Keratinocyte (primary cell): ENCODE results near the gene CHRNB4.

ENCODE experiments used
- EZH2 ChIP-seq: IDR thresholded peaks from one replicate; pipeline ENCODE4 v1.6.1; 2012; ENCODE audit warnings: inconsistent platforms, mild to moderate bottlenecking, low read length, moderate library complexity
- TF ChIP-seq, protein P1 (sequence below), 3 experiments: IDR thresholded peaks in 1 of 3; conservative IDR thresholded peaks in 1 of 3; optimal IDR thresholded peaks in 1 of 3; 2 replicates in 2 of 3; 3 replicates in 1 of 3; pipeline versions ENCODE3 to v1.5.1; 2011; ENCODE audit warnings: low read length in 3 of 3, mild to moderate bottlenecking in 3 of 3, moderate library complexity in 2 of 3, control low read depth in 1 of 3, inconsistent platforms in 1 of 3; ENCODE audit not compliant: insufficient read depth in 2 of 3; ENCODE audit errors: extremely low read depth in 1 of 3

- TF ChIP-seq, protein P1, sequence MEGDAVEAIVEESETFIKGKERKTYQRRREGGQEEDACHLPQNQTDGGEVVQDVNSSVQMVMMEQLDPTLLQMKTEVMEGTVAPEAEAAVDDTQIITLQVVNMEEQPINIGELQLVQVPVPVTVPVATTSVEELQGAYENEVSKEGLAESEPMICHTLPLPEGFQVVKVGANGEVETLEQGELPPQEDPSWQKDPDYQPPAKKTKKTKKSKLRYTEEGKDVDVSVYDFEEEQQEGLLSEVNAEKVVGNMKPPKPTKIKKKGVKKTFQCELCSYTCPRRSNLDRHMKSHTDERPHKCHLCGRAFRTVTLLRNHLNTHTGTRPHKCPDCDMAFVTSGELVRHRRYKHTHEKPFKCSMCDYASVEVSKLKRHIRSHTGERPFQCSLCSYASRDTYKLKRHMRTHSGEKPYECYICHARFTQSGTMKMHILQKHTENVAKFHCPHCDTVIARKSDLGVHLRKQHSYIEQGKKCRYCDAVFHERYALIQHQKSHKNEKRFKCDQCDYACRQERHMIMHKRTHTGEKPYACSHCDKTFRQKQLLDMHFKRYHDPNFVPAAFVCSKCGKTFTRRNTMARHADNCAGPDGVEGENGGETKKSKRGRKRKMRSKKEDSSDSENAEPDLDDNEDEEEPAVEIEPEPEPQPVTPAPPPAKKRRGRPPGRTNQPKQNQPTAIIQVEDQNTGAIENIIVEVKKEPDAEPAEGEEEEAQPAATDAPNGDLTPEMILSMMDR (optimal IDR thresholded peaks at IDR 0.05 in 1 of 3, IDR thresholded peaks at IDR 0.05 in 1 of 3, conservative IDR thresholded peaks at IDR 0.05 in 1 of 3; ENCODE audit: extremely low read depth in 1 of 3, insufficient read depth in 2 of 3, low read length in 3 of 3) = no peak
- TF ChIP-seq EZH2 = no peak
Observed at GRCh38 chr15:78629031-78629715, 11.8 kb downstream of the CHRNB4 start.
